A549 (cell line): ENCODE data around the gene NSMCE1.

Source experiments
- CEBPB ChIP-seq, 2 experiments: fragments of >200 bp in 1 of 2; sonication (Bioruptor Twin) in 1 of 2; formaldehyde crosslinking in 1 of 2; IDR thresholded peaks; 2 replicates each; pipeline ENCODE4 v1.6.1; 2012 to 2016
- CTCF ChIP-seq: fragments of >200 bp; sonication (Bioruptor Twin); formaldehyde crosslinking; IDR thresholded peaks from 3 replicates; pipeline ENCODE4 v1.5.1; 2016
- EP300 ChIP-seq, 2 experiments: fragments of >200 bp; sonication (Bioruptor Twin); formaldehyde crosslinking; IDR thresholded peaks; 2 replicates in 1 of 2; 3 replicates in 1 of 2; pipeline ENCODE4 v1.6.1; 2016 to 2017
- FOSL2 ChIP-seq, 2 experiments: fragments of 450-650 bp in 1 of 2; fragments of >200 bp in 1 of 2; sonication (Bioruptor Twin) in 1 of 2; formaldehyde crosslinking; IDR thresholded peaks; 2 replicates each; pipeline versions ENCODE4 v1.5.0 to v1.6.1; 2016 to 2020; ENCODE audit warnings: mild to moderate bottlenecking in 1 of 2, moderate library complexity in 1 of 2
- MYC ChIP-seq: IDR thresholded peaks from 2 replicates; pipeline ENCODE4 v1.6.1; 2012; ENCODE audit warnings: mild to moderate bottlenecking, inconsistent platforms, low read length, improper control_type of control experiment, borderline replicate concordance
- NPAS2 ChIP-seq: fragments of 250-450 bp; sonication (Bioruptor Pico); IDR thresholded peaks from 2 replicates; pipeline ENCODE4 v1.8.0; 2022; ENCODE audit warnings: mild to moderate bottlenecking, moderate library complexity, borderline replicate concordance
- NR3C1 ChIP-seq: fragments of >200 bp; sonication (Bioruptor Twin); formaldehyde crosslinking; IDR thresholded peaks from 3 replicates; pipeline ENCODE4 v1.6.1; 2017
- POLR2A ChIP-seq: IDR thresholded peaks from 2 replicates; pipeline ENCODE4 v1.6.1; 2012; ENCODE audit warnings: mild to moderate bottlenecking, low read length
- RCOR1 ChIP-seq: fragments of 150-350 bp; IDR thresholded peaks from 2 replicates; pipeline ENCODE4 v1.6.1; 2014; ENCODE audit warnings: antibody characterized with exemption, low read length, low read depth
- USF2 ChIP-seq: fragments of 450-650 bp; IDR thresholded peaks from 2 replicates; pipeline ENCODE4 v1.6.1; 2014; ENCODE audit warnings: antibody characterized with exemption

- TF ChIP-seq NPAS2 (CRISPR knock-in tag), result no peak
- TF ChIP-seq POLR2A, result no peak
- no peak for TF ChIP-seq MYC
- TF ChIP-seq FOSL2 (IDR thresholded peaks at IDR 0.05), result no peak
- no peak for TF ChIP-seq FOSL2 (CRISPR knock-in tag; IDR thresholded peaks at IDR 0.05)
- no peak for TF ChIP-seq CTCF
- TF ChIP-seq USF2, result no peak
- TF ChIP-seq EP300 (IDR thresholded peaks at IDR 0.05), result no peak
- TF ChIP-seq NR3C1, result no peak
- TF ChIP-seq CEBPB (IDR thresholded peaks at IDR 0.05), result no peak
- TF ChIP-seq RCOR1, result no peak
These were observed 10.3 kb downstream of the NSMCE1 start for GRCh38 chr16:27258241-27258734.
